ENCODE results near the gene ERF.

Gene ERF

GRCh38 chr19:42254850-42255765, at the start of gene ERF:
TSS of gene ERF (minus strand) at chr19:42255128. CDS start at chr19:42254999, 129 bp downstream.
- H3K36me3 ChIP-seq (ENCODE audit: insufficient read depth, insufficient read length, low read length) = peaks cover 14% of the 10 kb centered on the region
- no peak for DNase-seq (ENCODE audit: low read depth, low spot score)
- TF ChIP-seq YY1 (IDR thresholded peaks at IDR 0.05; ENCODE audit: insufficient read depth, insufficient read length) (no peak), SUZ12 (IDR thresholded peaks at IDR 0.05; ENCODE audit: extremely low read depth, insufficient read depth, insufficient read length) (no peak)
- H3K4me1 ChIP-seq (ENCODE audit: insufficient read depth, insufficient read length) = peaks cover 19% of the 10 kb centered on the region
- peaks cover 11% of the 10 kb centered on the region for H3K27me3 ChIP-seq (ENCODE audit: insufficient read depth, insufficient read length)
- H3K9me3 ChIP-seq (ENCODE audit: insufficient read depth, low read length) = no peaks in the 10 kb centered on the region
- peak within 1 kb of the TSS; percentile 96 for H3K9ac ChIP-seq (ENCODE audit: insufficient read length, low read depth)
- peak within 1 kb of the TSS; percentile 91 for H3K4me3 ChIP-seq (ENCODE audit: insufficient read length, low read depth)

GRCh38 chr19:42303876-42304275, 48.9 kb upstream of the ERF start:
- DNase-seq (ENCODE audit: low read depth, low spot score) = no peak
- Histone ChIP-seq H3K27me3 (ENCODE audit: insufficient read depth, insufficient read length) (no peaks in the 10 kb centered on the region), H3K9me3 (ENCODE audit: insufficient read depth, low read length) (no peaks in the 10 kb centered on the region), H3K4me1 (ENCODE audit: insufficient read depth, insufficient read length) (peaks cover 8% of the 10 kb centered on the region), H3K36me3 (ENCODE audit: insufficient read depth, insufficient read length, low read length) (peaks cover 8% of the 10 kb centered on the region), H3K9ac (ENCODE audit: insufficient read length, low read depth) (no peak overlapping the region), H3K4me3 (ENCODE audit: insufficient read length, low read depth) (no peak overlapping the region)
- TF ChIP-seq ZNF274 (IDR thresholded peaks at IDR 0.05; ENCODE audit: low read depth, low read length) (no peak), YY1 (IDR thresholded peaks at IDR 0.05; ENCODE audit: insufficient read depth, insufficient read length) (no peak), SUZ12 (IDR thresholded peaks at IDR 0.05; ENCODE audit: extremely low read depth, insufficient read depth, insufficient read length) (no peak)

- TF ChIP-seq YY1 (IDR thresholded peaks at IDR 0.05; ENCODE audit: insufficient read depth, insufficient read length) (no peak), ZNF274 (IDR thresholded peaks at IDR 0.05; ENCODE audit: low read depth, low read length) (no peak), SUZ12 (IDR thresholded peaks at IDR 0.05; ENCODE audit: extremely low read depth, insufficient read depth, insufficient read length) (no peak)
- peaks cover 8% of the 10 kb centered on the region for H3K36me3 ChIP-seq (ENCODE audit: insufficient read depth, insufficient read length, low read length)
These were observed 48.2 kb upstream of the ERF start for GRCh38 chr19:42303101-42303464.

GRCh38 chr19:42301646-42302203, 46.8 kb upstream of the ERF start, which contains the start of gene PRR19:
TSS of gene PRR19 (plus strand) at chr19:42302132. CDS start at chr19:42309585, 7,453 bp downstream.
- no peak for TF ChIP-seq SUZ12 (IDR thresholded peaks at IDR 0.05; ENCODE audit: extremely low read depth, insufficient read depth, insufficient read length)
- TF ChIP-seq ZNF274 (IDR thresholded peaks at IDR 0.05; ENCODE audit: low read depth, low read length) = no peak
- TF ChIP-seq YY1 (IDR thresholded peaks at IDR 0.05; ENCODE audit: insufficient read depth, insufficient read length) = no peak
- no peak for DNase-seq (ENCODE audit: low read depth, low spot score)
- Histone ChIP-seq H3K27me3 (ENCODE audit: insufficient read depth, insufficient read length) (no peaks in the 10 kb centered on the region), H3K9me3 (ENCODE audit: insufficient read depth, low read length) (no peaks in the 10 kb centered on the region), H3K4me3 (ENCODE audit: insufficient read length, low read depth) (peak within 1 kb of the TSS; percentile 89), H3K4me1 (ENCODE audit: insufficient read depth, insufficient read length) (peaks cover 8% of the 10 kb centered on the region), H3K9ac (ENCODE audit: insufficient read length, low read depth) (peak within 1 kb of the TSS; percentile 94), H3K36me3 (ENCODE audit: insufficient read depth, insufficient read length, low read length) (peaks cover 18% of the 10 kb centered on the region)

More at GRCh38 chr19:42303101-42303464, 48.2 kb upstream of the ERF start:
- no peaks in the 10 kb centered on the region for H3K9me3 ChIP-seq (ENCODE audit: insufficient read depth, low read length)
- no peak overlapping the region for H3K4me3 ChIP-seq (ENCODE audit: insufficient read length, low read depth)
- DNase-seq (ENCODE audit: low read depth, low spot score) = no peak
- H3K9ac ChIP-seq (ENCODE audit: insufficient read length, low read depth) = peak overlapping the region; percentile 22
- no peaks in the 10 kb centered on the region for H3K27me3 ChIP-seq (ENCODE audit: insufficient read depth, insufficient read length)
- peaks cover 8% of the 10 kb centered on the region for H3K4me1 ChIP-seq (ENCODE audit: insufficient read depth, insufficient read length)

- Histone ChIP-seq H3K9ac (ENCODE audit: insufficient read length, low read depth) (no peak overlapping the region), H3K27me3 (ENCODE audit: insufficient read depth, insufficient read length) (no peaks in the 10 kb centered on the region), H3K4me1 (ENCODE audit: insufficient read depth, insufficient read length) (peaks cover 2% of the 10 kb centered on the region), H3K9me3 (ENCODE audit: insufficient read depth, low read length) (no peaks in the 10 kb centered on the region), H3K4me3 (ENCODE audit: insufficient read length, low read depth) (no peak overlapping the region), H3K36me3 (ENCODE audit: insufficient read depth, insufficient read length, low read length) (peaks cover 60% of the 10 kb centered on the region)
- no peak for DNase-seq (ENCODE audit: low read depth, low spot score)
- TF ChIP-seq ZNF274 (IDR thresholded peaks at IDR 0.05; ENCODE audit: low read depth, low read length) (no peak), SUZ12 (IDR thresholded peaks at IDR 0.05; ENCODE audit: extremely low read depth, insufficient read depth, insufficient read length) (no peak), YY1 (IDR thresholded peaks at IDR 0.05; ENCODE audit: insufficient read depth, insufficient read length) (no peak)
These were observed 42.1 kb upstream of the ERF start for GRCh38 chr19:42297039-42297438.

- DNase-seq (ENCODE audit: low read depth, low spot score) = peak; percentile 63
- no peak overlapping the region for H3K9ac ChIP-seq (ENCODE audit: insufficient read length, low read depth)
- peaks cover 71% of the 10 kb centered on the region for H3K36me3 ChIP-seq (ENCODE audit: insufficient read depth, insufficient read length, low read length)
- H3K9me3 ChIP-seq (ENCODE audit: insufficient read depth, low read length) = no peaks in the 10 kb centered on the region
- H3K27me3 ChIP-seq (ENCODE audit: insufficient read depth, insufficient read length) = no peaks in the 10 kb centered on the region
- no peak for TF ChIP-seq YY1 (IDR thresholded peaks at IDR 0.05; ENCODE audit: insufficient read depth, insufficient read length)
- no peak for TF ChIP-seq SUZ12 (IDR thresholded peaks at IDR 0.05; ENCODE audit: extremely low read depth, insufficient read depth, insufficient read length)
- TF ChIP-seq ZNF274 (IDR thresholded peaks at IDR 0.05; ENCODE audit: low read depth, low read length) = no peak
- H3K4me3 ChIP-seq (ENCODE audit: insufficient read length, low read depth) = no peak overlapping the region
- H3K4me1 ChIP-seq (ENCODE audit: insufficient read depth, insufficient read length) = peaks cover 8% of the 10 kb centered on the region
These were observed 41.0 kb upstream of the ERF start for GRCh38 chr19:42295831-42296525.

Data from NT2/D1 (cell line).